HG03097 (cell line): Measurements from ENCODE around the gene MIGA1.
"Not testable (repeated sequence)": the region's sequence is repeated elsewhere in the genome, so short reads cannot be mapped to it uniquely, and the experiment has no call there.

ENCODE experiments used
- ATAC-seq: cut with Tn5 transposase; IDR thresholded peaks from one replicate; pipeline ENCODE4 v1.9.1; 2021; ENCODE audit not compliant: unreplicated experiment, low FRiP score

The MIGA1 gene

DNA sequence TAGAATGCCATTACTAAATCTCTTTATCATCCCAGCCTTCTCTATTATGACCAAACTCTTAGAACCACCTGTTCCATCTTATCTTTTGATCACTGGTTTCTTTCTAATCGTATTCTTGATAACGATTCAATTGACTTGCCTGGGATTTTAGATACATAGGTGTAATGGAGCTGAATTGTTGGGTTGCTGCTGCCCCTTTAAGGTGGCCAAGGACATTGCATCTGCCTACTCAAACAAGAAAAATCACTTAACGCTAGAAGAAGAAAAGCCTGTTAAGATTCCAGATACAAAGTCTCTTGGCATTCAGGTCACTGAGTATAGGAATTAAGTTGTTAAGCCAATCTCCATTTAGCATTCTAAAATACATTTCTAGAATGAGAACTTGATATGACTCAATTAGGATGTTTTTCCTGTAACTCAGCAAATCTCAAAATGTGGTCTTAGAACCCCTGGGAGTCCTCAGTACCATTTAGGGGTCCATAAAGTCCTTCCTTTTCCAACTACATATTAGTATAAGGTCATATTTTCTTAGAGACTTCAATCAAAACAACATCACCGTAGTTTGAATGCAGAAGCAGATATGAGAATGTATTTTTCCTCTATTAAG lies 121.3 kb downstream of the MIGA1 start:
- ATAC-seq, result no peak

DNA sequence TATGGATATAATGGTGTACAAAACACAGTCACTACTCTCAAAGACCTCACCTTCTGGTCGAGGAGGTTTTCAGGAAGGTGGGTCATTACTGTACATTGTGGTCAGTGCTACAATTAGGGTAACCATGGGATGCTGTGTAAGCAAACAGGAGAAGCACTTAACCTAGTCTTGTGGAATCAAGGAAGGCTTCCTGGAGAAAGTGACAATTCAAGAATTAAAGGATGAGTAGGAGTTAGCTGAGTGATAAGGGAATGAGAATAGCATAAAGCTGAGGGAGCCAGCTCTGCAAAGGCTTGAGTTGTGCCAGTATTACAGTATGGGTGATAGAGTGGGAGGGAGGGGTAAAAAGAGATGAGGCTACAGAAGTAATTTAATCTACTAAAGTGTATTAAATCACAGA lies 126.2 kb downstream of the MIGA1 start:
- no peak for ATAC-seq

DNA sequence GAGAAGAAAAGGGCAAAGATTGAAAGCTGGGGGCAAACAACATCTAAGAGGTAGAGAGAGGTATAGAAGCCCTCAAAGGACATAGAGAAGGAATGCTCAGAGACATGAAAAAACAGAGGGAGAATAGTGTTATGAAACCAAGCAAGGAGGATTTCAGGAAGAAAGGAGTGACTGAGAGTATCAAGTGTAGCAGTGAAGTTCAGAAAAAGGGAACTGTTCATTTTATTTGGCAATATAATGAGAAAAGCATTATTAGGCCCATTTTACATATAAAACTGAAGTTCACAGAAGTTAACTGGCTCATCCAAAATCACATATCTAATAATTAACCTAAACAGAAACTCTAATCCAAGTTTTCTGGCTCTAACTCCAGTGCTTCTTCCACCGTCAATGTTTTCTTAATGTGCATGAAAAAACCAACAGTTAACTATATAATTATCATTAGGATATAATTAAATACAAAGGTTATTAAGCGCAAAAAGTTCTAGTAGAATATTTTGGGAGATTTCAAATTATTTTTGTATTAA lies 126.6 kb downstream of the MIGA1 start:
- ATAC-seq, result no peak

DNA sequence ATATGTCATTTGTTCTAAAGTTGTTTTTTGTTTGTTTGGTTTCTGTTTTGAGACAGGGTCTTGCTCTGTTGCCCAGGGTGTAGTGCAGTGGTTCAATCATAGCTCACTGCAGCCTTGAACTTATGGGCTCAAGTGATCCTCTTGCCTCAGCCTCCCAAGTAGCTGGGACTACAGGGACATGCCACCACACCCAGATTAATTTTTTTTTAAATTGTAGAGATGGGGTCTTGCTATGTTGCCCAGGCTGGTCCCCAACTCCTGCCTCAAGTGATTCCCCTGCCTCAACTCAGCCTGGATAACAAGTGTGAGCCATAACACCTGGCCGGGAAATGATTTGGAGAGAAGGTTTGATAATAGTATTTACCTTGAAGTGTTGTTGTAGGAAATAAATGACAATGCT lies 127.2 kb downstream of the MIGA1 start:
- no peak for ATAC-seq

DNA sequence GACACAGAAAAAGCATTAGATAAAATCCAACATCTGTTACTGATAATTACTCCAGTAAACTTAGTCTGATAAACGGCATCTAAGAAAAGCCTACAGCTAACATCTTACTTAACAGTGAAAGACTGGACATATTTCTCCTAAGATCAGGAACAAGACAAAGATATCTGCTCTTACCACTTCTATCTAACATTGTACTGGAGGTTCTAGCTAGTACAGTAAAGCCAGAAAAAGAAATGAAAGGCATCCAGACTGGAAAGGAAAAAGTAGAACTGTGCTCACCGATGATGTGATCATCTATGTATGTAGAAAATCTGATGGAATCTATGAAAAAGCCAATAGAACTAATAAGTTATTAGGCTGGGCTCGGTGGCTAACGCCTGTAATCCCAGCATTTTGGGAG lies 130.7 kb downstream of the MIGA1 start:
- ATAC-seq, result no peak

DNA sequence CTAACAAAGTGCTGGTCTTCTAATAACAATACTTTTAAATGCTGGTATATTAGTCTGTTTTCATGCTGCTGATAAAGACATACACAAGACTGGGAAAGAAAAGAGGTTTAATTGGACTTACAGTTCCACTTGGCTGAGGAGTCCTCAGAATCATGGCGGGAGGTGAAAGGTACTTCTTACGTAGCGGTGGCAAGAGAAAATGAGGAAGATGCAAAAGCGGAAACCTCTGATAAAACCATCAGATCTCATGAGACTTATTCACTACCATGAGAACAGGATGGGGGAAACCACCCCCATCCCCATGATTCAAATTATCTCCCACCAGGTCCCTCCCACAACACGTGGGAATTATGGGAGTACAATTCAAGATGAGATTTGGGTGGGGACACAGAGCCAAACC lies 139.5 kb downstream of the MIGA1 start:
- ATAC-seq, result not testable (repeated sequence)

DNA sequence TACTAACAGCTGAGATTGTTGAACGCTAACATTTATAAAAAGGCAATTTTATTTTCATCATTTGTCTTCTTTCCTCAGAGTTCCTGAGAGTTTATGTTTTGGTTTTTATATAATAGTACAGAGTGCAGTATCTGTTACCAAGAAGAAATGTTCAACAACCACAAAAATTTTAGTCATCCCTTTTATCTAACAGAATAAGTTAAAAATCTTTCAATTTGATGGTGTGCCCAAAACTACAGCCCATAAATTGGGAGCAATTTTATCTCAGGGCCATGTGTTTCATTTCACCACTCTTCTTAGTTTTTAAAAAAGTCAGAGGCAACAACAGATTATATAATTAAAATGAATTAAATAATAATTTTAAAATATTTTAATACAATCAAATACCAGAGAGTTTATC lies 146.1 kb downstream of the MIGA1 start:
- no peak for ATAC-seq

DNA sequence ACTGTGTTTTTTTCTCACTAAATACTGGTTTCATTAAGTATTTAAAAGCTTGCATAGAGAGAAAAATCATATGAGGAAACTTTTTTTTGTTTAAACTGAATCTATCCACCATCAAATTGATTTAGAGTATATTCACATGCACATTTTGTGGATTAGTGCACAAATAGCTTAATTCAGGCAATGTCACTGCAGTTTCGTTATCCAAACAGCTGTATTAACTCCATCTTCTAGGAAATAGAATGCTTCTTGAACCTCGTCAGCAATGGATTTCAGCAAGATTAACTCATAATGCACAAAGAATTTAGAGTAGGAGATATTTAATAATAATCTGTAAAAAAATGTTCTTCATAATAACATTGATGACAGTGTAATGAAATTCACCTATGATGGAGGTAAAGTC lies 146.5 kb downstream of the MIGA1 start:
- no peak for ATAC-seq

DNA sequence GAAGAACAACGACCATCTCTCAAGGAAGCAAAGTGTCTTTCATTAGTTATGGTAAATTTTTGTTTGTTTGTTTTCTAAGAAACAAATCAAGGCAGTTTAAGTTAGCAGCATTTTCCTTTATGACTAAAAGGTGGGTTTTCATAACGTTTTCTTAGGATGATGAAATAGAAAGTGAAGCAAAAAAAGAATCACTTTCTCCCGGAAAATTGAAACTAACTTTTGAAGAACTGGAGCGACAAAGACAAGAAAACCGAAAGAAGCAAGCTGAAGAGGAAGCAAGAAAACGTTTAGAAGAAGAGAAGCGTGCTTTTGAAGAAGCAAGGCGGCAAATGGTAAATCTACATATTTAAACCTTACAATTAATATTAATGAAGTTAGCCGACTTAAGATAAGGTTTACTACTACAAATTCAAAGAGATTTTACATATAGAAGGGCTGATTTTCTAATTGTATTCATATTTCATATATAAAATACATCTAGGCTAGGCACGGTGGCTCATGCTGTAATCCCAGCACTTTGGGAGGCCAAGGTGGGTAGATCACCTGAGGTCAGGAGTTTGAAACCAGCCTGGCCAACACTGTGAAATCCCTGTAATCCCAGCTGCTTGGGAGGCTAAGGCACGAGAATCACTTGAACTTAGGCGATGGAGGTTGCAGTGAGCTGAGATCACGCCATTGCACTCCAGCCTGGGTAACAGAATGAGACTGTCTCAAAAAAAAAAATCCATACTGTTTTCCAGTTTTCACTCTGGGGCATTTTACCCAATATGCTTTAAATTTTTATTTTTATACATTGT lies 147.3 kb downstream of the MIGA1 start:
- ATAC-seq, result no peak

DNA sequence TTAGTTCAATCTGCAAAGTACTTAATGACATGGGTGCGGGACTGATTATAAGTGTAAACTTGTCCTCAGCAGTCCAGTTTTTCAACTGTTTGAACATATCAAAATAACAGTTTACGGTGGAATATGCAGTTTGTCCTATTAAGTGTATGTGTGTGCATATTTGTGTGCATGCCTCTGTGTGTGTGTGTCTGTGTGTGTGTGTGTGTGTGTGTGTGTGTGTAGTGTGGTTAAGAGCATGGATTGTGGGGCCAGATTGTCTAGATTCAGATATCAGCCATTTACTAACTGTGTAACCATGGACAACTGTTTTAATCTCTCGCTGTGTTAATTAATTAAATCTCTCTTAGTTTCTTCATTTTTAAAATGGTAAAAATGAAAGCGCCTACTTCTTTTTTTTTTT lies 148.0 kb downstream of the MIGA1 start:
- no peak for ATAC-seq
